Measurements from ENCODE around the gene FBXO11.

GRCh38 chr2:47918043-47918442, 11.7 kb upstream of the FBXO11 start:
- no peak for TF ChIP-seq BHLHE40 (IDR thresholded peaks at IDR 0.05; ENCODE audit: low read depth, low read length)
- no peak for TF ChIP-seq RFX5 (IDR thresholded peaks at IDR 0.05; ENCODE audit: low read depth, low read length)
